ENCODE data around the gene SPACA4. TPM values are rescaled to one million over a fixed set of nuclear protein-coding genes. Genes with fewer than 3 reads are reported as not detected.

Gene SPACA4
- total and polyA plus RNA-seq, 10 of the 15 experiments (the other 5 are each of a cell fraction or from before 2014, with no cell fraction given) = not detected

DNA sequence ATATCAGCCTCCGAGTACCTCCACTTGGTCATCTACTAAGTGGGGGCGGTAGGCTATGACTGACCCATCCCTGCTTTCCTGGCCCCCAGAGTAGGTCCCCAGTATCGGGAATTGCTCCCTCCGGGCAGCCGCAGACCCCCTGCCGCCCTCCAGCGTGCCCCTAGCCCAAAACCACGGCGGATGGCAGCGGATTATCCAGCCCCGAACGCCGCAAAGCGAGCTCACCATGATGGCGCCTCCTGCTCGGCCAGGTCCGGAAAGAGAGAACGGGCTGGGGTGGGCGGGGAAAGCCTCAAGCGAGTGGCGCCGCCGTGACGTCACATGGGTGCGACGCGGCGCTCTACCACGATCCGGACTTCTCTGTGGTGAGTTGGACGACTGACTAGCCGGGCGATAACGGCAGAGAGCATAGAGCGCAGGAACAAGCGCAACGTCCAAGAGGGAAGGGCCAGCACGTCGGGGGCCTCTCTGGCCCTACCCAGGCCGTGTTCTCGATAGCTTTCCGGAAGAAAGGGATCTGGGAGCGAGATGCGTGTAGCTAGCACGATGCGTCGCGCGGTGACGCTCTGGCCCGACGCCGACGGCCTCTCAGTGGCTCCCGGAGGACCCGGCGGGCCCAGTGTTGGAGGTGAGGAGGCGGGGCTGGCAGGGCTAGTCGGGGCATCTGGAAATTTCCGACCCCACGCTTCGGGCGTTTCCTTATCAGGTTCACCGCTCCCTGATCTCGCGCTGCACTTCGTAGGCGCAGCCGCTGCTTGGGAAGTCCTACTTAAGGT is 12.6 kb downstream of the SPACA4 start, which contains the start of the genes RPL18 and SPHK2 (continued):
- TF ChIP-seq CBFB (IDR thresholded peaks at IDR 0.05; ENCODE audit: low read depth) (peak; percentile 96), GATAD2B (conservative IDR thresholded peaks at IDR 0.05; ENCODE audit: low read depth) (no peak; the same call in 1 of the 2 replicates), TARDBP (IDR thresholded peaks at IDR 0.05; ENCODE audit: borderline replicate concordance) (peak; percentile 96), KAT2A (conservative IDR thresholded peaks at IDR 0.05; ENCODE audit: control insufficient read depth, low read depth, low read length) (no peak), ZNF217 (IDR thresholded peaks at IDR 0.05) (no peak), FOXM1 (IDR thresholded peaks at IDR 0.05; ENCODE audit: low read depth, low read length) (no peak), HCFC1 (IDR thresholded peaks at IDR 0.05; ENCODE audit: low read length) (peak; percentile 94), E2F8 (IDR thresholded peaks at IDR 0.05; ENCODE audit: low read depth, partially characterized antibody) (peak; percentile 85), POLR2AphosphoS2 (IDR thresholded peaks at IDR 0.05; ENCODE audit: low read depth, low read length) (peak; percentile 97), ZNF592 (IDR thresholded peaks at IDR 0.05) (peak; percentile 72), MXI1 (IDR thresholded peaks at IDR 0.05; ENCODE audit: low read depth, low read length) (peak; percentile 92), NR2C1 (IDR thresholded peaks at IDR 0.05) (peak; percentile 91), NFIC (IDR thresholded peaks at IDR 0.05; ENCODE audit: low read depth, low read length) (no peak), MTA3 (IDR thresholded peaks at IDR 0.05; ENCODE audit: borderline replicate concordance, low read length) (no peak)
- TF ChIP-seq, protein P1, sequence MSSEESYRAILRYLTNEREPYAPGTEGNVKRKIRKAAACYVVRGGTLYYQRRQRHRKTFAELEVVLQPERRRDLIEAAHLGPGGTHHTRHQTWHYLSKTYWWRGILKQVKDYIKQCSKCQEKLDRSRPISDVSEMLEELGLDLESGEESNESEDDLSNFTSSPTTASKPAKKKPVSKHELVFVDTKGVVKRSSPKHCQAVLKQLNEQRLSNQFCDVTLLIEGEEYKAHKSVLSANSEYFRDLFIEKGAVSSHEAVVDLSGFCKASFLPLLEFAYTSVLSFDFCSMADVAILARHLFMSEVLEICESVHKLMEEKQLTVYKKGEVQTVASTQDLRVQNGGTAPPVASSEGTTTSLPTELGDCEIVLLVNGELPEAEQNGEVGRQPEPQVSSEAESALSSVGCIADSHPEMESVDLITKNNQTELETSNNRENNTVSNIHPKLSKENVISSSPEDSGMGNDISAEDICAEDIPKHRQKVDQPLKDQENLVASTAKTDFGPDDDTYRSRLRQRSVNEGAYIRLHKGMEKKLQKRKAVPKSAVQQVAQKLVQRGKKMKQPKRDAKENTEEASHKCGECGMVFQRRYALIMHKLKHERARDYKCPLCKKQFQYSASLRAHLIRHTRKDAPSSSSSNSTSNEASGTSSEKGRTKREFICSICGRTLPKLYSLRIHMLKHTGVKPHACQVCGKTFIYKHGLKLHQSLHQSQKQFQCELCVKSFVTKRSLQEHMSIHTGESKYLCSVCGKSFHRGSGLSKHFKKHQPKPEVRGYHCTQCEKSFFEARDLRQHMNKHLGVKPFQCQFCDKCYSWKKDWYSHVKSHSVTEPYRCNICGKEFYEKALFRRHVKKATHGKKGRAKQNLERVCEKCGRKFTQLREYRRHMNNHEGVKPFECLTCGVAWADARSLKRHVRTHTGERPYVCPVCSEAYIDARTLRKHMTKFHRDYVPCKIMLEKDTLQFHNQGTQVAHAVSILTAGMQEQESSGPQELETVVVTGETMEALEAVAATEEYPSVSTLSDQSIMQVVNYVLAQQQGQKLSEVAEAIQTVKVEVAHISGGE (CRISPR knock-in tag; IDR thresholded peaks at IDR 0.05) = no peak
- TF ChIP-seq, protein P2, sequence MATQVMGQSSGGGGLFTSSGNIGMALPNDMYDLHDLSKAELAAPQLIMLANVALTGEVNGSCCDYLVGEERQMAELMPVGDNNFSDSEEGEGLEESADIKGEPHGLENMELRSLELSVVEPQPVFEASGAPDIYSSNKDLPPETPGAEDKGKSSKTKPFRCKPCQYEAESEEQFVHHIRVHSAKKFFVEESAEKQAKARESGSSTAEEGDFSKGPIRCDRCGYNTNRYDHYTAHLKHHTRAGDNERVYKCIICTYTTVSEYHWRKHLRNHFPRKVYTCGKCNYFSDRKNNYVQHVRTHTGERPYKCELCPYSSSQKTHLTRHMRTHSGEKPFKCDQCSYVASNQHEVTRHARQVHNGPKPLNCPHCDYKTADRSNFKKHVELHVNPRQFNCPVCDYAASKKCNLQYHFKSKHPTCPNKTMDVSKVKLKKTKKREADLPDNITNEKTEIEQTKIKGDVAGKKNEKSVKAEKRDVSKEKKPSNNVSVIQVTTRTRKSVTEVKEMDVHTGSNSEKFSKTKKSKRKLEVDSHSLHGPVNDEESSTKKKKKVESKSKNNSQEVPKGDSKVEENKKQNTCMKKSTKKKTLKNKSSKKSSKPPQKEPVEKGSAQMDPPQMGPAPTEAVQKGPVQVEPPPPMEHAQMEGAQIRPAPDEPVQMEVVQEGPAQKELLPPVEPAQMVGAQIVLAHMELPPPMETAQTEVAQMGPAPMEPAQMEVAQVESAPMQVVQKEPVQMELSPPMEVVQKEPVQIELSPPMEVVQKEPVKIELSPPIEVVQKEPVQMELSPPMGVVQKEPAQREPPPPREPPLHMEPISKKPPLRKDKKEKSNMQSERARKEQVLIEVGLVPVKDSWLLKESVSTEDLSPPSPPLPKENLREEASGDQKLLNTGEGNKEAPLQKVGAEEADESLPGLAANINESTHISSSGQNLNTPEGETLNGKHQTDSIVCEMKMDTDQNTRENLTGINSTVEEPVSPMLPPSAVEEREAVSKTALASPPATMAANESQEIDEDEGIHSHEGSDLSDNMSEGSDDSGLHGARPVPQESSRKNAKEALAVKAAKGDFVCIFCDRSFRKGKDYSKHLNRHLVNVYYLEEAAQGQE (IDR thresholded peaks at IDR 0.05; ENCODE audit: low read depth, low read length) = peak; percentile 32

All from GM12878 (cell line).